Rectal smooth muscle tissue (tissue), 1 donor: ENCODE data around the gene SLC35A1.
"Not testable (repeated sequence)": the region's sequence is repeated elsewhere in the genome, so short reads cannot be mapped to it uniquely, and the experiment has no call there.

Source experiments
- H3K27ac ChIP-seq: one replicate; pipeline ENCODE4 v1.7.0; 2013; ENCODE audit warnings: low read depth, low read length, inconsistent platforms
- H3K27me3 ChIP-seq: one replicate; pipeline ENCODE4 v1.7.0; 2013; ENCODE audit warnings: low read length; ENCODE audit not compliant: control insufficient read depth, insufficient read depth
- H3K36me3 ChIP-seq: one replicate; pipeline ENCODE4 v1.7.0; 2013; ENCODE audit warnings: low read length; ENCODE audit not compliant: control insufficient read depth, insufficient read depth
- H3K4me1 ChIP-seq: one replicate; pipeline ENCODE4 v1.7.0; 2013; ENCODE audit warnings: low read length; ENCODE audit not compliant: control insufficient read depth, insufficient read depth
- H3K4me3 ChIP-seq: one replicate; pipeline ENCODE4 v1.7.0; 2013; ENCODE audit warnings: low read length
- H3K9ac ChIP-seq: one replicate; pipeline ENCODE4 v1.7.0; 2013; ENCODE audit warnings: low read length

SLC35A1 gene

GRCh38 chr6:87484491-87484890, 11.7 kb downstream of the SLC35A1 start:
- Histone ChIP-seq H3K4me1 (no peaks in the 10 kb centered on the region), H3K9ac (no peak overlapping the region), H3K36me3 (no peaks in the 10 kb centered on the region), H3K4me3 (no peak overlapping the region), H3K27me3 (no peaks in the 10 kb centered on the region), H3K27ac (no peak overlapping the region)

- H3K27ac ChIP-seq = no peak overlapping the region
- H3K4me3 ChIP-seq = no peak overlapping the region
- H3K36me3 ChIP-seq = no peaks in the 10 kb centered on the region
These were observed 14.8 kb downstream of the SLC35A1 start for GRCh38 chr6:87487555-87487954.

GRCh38 chr6:87489326-87489725, 16.6 kb downstream of the SLC35A1 start:
- H3K36me3 ChIP-seq, H3K4me1 ChIP-seq, H3K27ac ChIP-seq, H3K27me3 ChIP-seq, H3K9ac ChIP-seq, H3K4me3 ChIP-seq: not testable (repeated sequence)

More at GRCh38 chr6:87487555-87487954, 14.8 kb downstream of the SLC35A1 start:
- H3K9ac ChIP-seq = no peak overlapping the region
- H3K4me1 ChIP-seq = no peaks in the 10 kb centered on the region
- no peaks in the 10 kb centered on the region for H3K27me3 ChIP-seq

- no peak overlapping the region for H3K9ac ChIP-seq
- no peaks in the 10 kb centered on the region for H3K36me3 ChIP-seq
- no peak overlapping the region for H3K27ac ChIP-seq
- H3K27me3 ChIP-seq = no peaks in the 10 kb centered on the region
- no peak overlapping the region for H3K4me3 ChIP-seq
- H3K4me1 ChIP-seq = no peaks in the 10 kb centered on the region
These were observed 22.1 kb downstream of the SLC35A1 start for GRCh38 chr6:87494761-87495422.

- Histone ChIP-seq H3K27me3 (no peaks in the 10 kb centered on the region), H3K36me3 (peaks cover 5% of the 10 kb centered on the region), H3K4me1 (no peaks in the 10 kb centered on the region), H3K27ac (no peak overlapping the region), H3K9ac (no peak overlapping the region), H3K4me3 (no peak overlapping the region)
These were observed 25.3 kb downstream of the SLC35A1 start for GRCh38 chr6:87498048-87498447.

- no peaks in the 10 kb centered on the region for H3K27me3 ChIP-seq
- H3K4me1 ChIP-seq = no peaks in the 10 kb centered on the region
- H3K27ac ChIP-seq = no peak overlapping the region
- H3K36me3 ChIP-seq = peaks cover 5% of the 10 kb centered on the region
- no peak overlapping the region for H3K4me3 ChIP-seq
- H3K9ac ChIP-seq = no peak overlapping the region
These were observed 29.2 kb downstream of the SLC35A1 start for GRCh38 chr6:87501809-87502572.

GRCh38 chr6:87504441-87504840, 31.7 kb downstream of the SLC35A1 start:
- Histone ChIP-seq H3K27me3 (no peaks in the 10 kb centered on the region), H3K36me3 (peaks cover 8% of the 10 kb centered on the region), H3K4me1 (no peaks in the 10 kb centered on the region), H3K4me3 (no peak overlapping the region), H3K9ac (no peak overlapping the region), H3K27ac (no peak overlapping the region)

- Histone ChIP-seq H3K27ac (no peak overlapping the region), H3K27me3 (no peaks in the 10 kb centered on the region), H3K4me3 (no peak overlapping the region), H3K4me1 (no peaks in the 10 kb centered on the region), H3K36me3 (peaks cover 31% of the 10 kb centered on the region), H3K9ac (no peak overlapping the region)
These were observed 42.1 kb downstream of the SLC35A1 start for GRCh38 chr6:87514831-87515230.

GRCh38 chr6:87518453-87518852, 45.7 kb downstream of the SLC35A1 start:
- no peaks in the 10 kb centered on the region for H3K4me1 ChIP-seq
- H3K36me3 ChIP-seq = peaks cover 28% of the 10 kb centered on the region
- H3K4me3 ChIP-seq = no peak overlapping the region
- no peaks in the 10 kb centered on the region for H3K27me3 ChIP-seq
- no peak overlapping the region for H3K9ac ChIP-seq
- H3K27ac ChIP-seq = no peak overlapping the region

GRCh38 chr6:87522686-87523085, 49.9 kb downstream of the SLC35A1 start:
- Histone ChIP-seq H3K36me3 (peaks cover 13% of the 10 kb centered on the region), H3K9ac (no peak overlapping the region), H3K4me1 (no peaks in the 10 kb centered on the region), H3K27ac (no peak overlapping the region), H3K4me3 (no peak overlapping the region), H3K27me3 (no peaks in the 10 kb centered on the region)

- Histone ChIP-seq H3K4me3 (no peak overlapping the region), H3K4me1 (no peaks in the 10 kb centered on the region), H3K27me3 (no peaks in the 10 kb centered on the region), H3K9ac (no peak overlapping the region), H3K36me3 (peaks cover 2% of the 10 kb centered on the region), H3K27ac (no peak overlapping the region)
These were observed 56.4 kb downstream of the SLC35A1 start for GRCh38 chr6:87529221-87529620.

- Histone ChIP-seq H3K4me3 (no peak overlapping the region), H3K27ac (no peak overlapping the region), H3K4me1 (no peaks in the 10 kb centered on the region), H3K27me3 (no peaks in the 10 kb centered on the region), H3K9ac (no peak overlapping the region), H3K36me3 (peaks cover 2% of the 10 kb centered on the region)
These were observed 61.7 kb downstream of the SLC35A1 start for GRCh38 chr6:87534377-87535047.
